Adrenal gland (tissue), 12 donors: Measurements from ENCODE around the gene RETREG1. TPM values are rescaled to one million over a fixed set of nuclear protein-coding genes. Genes with fewer than 3 reads are reported as not detected.
"Not testable (repeated sequence)": the region's sequence is repeated elsewhere in the genome, so short reads cannot be mapped to it uniquely, and the experiment has no call there.

Experiments
- DNase-seq, 7 donors: peaks; one replicate each; pipeline ENCODE4 v3.0.0-alpha.2; 2019 to 2020
- H3K27ac ChIP-seq, 5 donors: fragments of 200-600 bp; sonication (generic) in 4 of 5; 1 replicate in 3 of 5; 2 replicates in 2 of 5; pipeline versions ENCODE4 v1.5.1 to v1.8.0; 2016 to 2020; ENCODE audit warnings: mild to moderate bottlenecking in 1 of 5
- H3K27me3 ChIP-seq: fragments of 200-600 bp; 2 replicates; pipeline ENCODE4 v1.8.0; 2021
- H3K36me3 ChIP-seq, 2 donors: fragments of 200-600 bp; replicated peaks in 1 of 2; 1 replicate in 1 of 2; 2 replicates in 1 of 2; pipeline versions ENCODE4 v1.5.1 to v1.8.0; 2018 to 2022
- H3K4me1 ChIP-seq, 2 donors: fragments of 200-600 bp; replicated peaks in 1 of 2; 1 replicate in 1 of 2; 2 replicates in 1 of 2; pipeline versions ENCODE4 v1.5.1 to v1.8.0; 2018 to 2021
- H3K4me3 ChIP-seq, 4 donors: fragments of 200-600 bp; sonication (generic) in 3 of 4; one replicate each; pipeline ENCODE4 v1.5.1; 2016 to 2018
- H3K9me3 ChIP-seq, 3 donors: fragments of 200-600 bp; sonication (generic) in 1 of 3; replicated peaks in 1 of 3; 1 replicate in 2 of 3; 2 replicates in 1 of 3; pipeline versions ENCODE4 v1.5.1 to v1.8.0; 2016 to 2021
- POLR2A ChIP-seq, 2 donors: fragments of 450-650 bp; IDR thresholded peaks; one replicate each; pipeline ENCODE4 v1.6.1; 2017; ENCODE audit warnings: antibody characterized with exemption in 2 of 2, mild to moderate bottlenecking in 2 of 2, moderate library complexity in 1 of 2
- WGBS, 4 donors: extraction: QIAGEN DNeasy Blood & Tissue Kit in 2 of 4; methylation state at CpG; one replicate each; pipeline versions ENCODE4 v1.1.5 to v1.1.7; 2013 to 2017; 5-methylcytosine and 5-hydroxymethylcytosine counted together
- intact Hi-C, 2 donors: fragments of 100-400 bp; cut with DNase I; formaldehyde crosslinking; loops; one replicate each; pipeline versions ENCODE4 v1.14.1 to v1.15.0; 2022 to 2023
- polyA plus RNA-seq, 3 donors: library from polyadenylated mRNA; stranded (reverse); fragments of 200-250 nt in 2 of 3; fragments of 350-450 nt in 1 of 3; fragmentation: Illumina TruSeq in 1 of 3; extraction: RNeasy Lipid Tissue Mini Kit (QIAGEN cat#74804) in 1 of 3; gene quantifications; one replicate each; pipeline ENCODE4 v1.2.3, GENCODE V29; 2013 to 2014
- total RNA-seq, 9 donors: library from RNA; depleted of rRNA in 4 of 9; stranded (reverse); fragments of >200 nt in 4 of 9; fragments of 120-200 nt in 1 of 9; fragmentation: NEBNext Ultra II Directional in 1 of 9; extraction: Animal tissue kit (Norgen Biotek cat#: 25700) in 1 of 9; gene quantifications; one replicate each; pipeline versions ENCODE4 v1.1.0 to v1.2.4, GENCODE V29; 2013 to 2023
- TF ChIP-seq, protein P1 (sequence below), 6 experiments: fragments of 450-650 bp in 4 of 6; fragments of 200-600 bp in 2 of 6; sonication (generic) in 1 of 6; IDR thresholded peaks; 1 replicate in 5 of 6; 2 replicates in 1 of 6; pipeline versions ENCODE4 v1.5.1 to v1.8.0; 2016 to 2021; ENCODE audit warnings: antibody characterized with exemption in 6 of 6, mild to moderate bottlenecking in 2 of 6, moderate library complexity in 1 of 6
- donor health status: healthy with polysubstance abuse.
- donor health status: Bipolar disorder and iron deficiency.
- donor health status: DM: yes; HTN: yes; CAD: no.
- donor health status: DM: no; HTN: no; CAD: no.
- donor health status: DM: no; HTN: no; CAD: no.
- donor health status: DM: yes; HTN: yes; CAD: no.

RETREG1 gene
- total and polyA plus RNA-seq, 12 donors: 0.06 to 5.9 (median 2.1) TPM

DNA sequence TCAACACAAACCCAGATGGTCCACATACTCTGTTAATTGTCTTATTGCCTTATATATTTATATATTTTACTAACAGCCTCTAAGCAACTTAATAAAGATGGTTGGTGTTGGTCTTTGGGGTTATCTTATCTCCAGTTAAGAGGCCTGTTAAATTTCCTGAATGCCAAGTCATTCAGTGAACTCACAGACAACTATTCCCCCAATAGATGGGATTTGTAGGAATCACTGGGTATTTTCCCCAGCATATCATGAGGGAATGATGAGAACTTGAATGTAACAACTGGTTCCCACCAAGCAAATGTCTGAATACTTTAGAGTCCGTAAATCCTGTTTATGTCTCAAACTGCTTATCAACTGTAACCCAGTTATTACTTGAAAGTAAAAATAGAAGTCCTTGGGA lies 42.7 kb upstream of the RETREG1 start:
- Histone ChIP-seq H3K9me3 (no peaks in the 10 kb centered on the region), H3K36me3 (no peaks in the 10 kb centered on the region), H3K4me1 (no peaks in the 10 kb centered on the region), H3K27ac (no peak overlapping the region), H3K4me3 (no peak overlapping the region), H3K27me3 (no peaks in the 10 kb centered on the region)
- 64 to 85% (median 71%) methylated on average over 1 of the region's 1 CpG for WGBS, 4 donors
- intact Hi-C loops: no loop called here
- no peak for DNase-seq
- no peak for TF ChIP-seq POLR2A (IDR thresholded peaks at IDR 0.05)
- TF ChIP-seq, protein P1, sequence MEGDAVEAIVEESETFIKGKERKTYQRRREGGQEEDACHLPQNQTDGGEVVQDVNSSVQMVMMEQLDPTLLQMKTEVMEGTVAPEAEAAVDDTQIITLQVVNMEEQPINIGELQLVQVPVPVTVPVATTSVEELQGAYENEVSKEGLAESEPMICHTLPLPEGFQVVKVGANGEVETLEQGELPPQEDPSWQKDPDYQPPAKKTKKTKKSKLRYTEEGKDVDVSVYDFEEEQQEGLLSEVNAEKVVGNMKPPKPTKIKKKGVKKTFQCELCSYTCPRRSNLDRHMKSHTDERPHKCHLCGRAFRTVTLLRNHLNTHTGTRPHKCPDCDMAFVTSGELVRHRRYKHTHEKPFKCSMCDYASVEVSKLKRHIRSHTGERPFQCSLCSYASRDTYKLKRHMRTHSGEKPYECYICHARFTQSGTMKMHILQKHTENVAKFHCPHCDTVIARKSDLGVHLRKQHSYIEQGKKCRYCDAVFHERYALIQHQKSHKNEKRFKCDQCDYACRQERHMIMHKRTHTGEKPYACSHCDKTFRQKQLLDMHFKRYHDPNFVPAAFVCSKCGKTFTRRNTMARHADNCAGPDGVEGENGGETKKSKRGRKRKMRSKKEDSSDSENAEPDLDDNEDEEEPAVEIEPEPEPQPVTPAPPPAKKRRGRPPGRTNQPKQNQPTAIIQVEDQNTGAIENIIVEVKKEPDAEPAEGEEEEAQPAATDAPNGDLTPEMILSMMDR (IDR thresholded peaks at IDR 0.05): no peak

GRCh38 chr5:16656561-16657191 lies 39.9 kb upstream of the RETREG1 start:
- Histone ChIP-seq H3K4me3 (no peak overlapping the region), H3K27ac (no peak overlapping the region), H3K27me3 (no peaks in the 10 kb centered on the region), H3K4me1 (no peaks in the 10 kb centered on the region), H3K36me3 (no peaks in the 10 kb centered on the region), H3K9me3 (no peaks in the 10 kb centered on the region)
- intact Hi-C loops: no loop called here
- no peak for DNase-seq
- TF ChIP-seq, protein P1 (IDR thresholded peaks at IDR 0.05): no peak
- TF ChIP-seq POLR2A (IDR thresholded peaks at IDR 0.05): no peak
- 55 to 63% (median 59%) methylated on average over 2 of the region's 2 CpGs for WGBS, 4 donors

DNA sequence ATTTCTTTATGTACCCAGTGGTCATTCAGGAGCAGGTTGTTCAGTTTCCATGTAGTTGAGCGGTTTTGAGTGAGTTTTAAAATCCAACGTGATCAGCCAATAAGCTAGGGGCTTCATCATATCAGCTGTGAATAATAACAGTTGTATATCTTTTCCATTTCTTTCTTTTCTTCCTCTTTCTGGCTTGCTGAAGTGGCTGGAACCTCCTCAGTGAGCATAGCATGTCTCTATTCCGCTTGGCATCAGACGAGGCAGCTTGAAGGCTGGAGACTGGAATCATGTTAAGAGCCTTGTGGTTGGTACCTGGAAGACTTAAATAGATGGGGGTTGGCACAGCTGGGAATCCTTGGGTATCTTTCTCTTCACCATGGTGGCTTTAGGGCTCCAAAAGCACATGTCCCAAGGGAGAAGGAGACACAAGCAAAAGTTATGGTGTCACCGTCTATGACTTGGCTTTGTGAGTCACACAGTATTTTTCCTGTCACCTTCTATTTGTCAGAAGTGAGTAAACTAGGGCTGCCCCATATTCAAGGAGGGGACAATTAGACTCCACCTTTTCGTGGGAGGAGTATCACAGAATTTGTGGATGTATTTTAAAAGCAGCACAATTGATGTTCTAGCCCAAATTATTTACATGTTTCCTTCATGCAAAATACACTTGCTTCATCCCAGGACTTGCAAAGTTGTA lies 38.0 kb upstream of the RETREG1 start:
- TF ChIP-seq, protein P1 (IDR thresholded peaks at IDR 0.05): no peak
- TF ChIP-seq POLR2A (IDR thresholded peaks at IDR 0.05): no peak
- H3K36me3 ChIP-seq: no peaks in the 10 kb centered on the region
- H3K27ac ChIP-seq: no peak overlapping the region
- no peak for DNase-seq
- no peaks in the 10 kb centered on the region for H3K9me3 ChIP-seq
- H3K4me1 ChIP-seq: no peaks in the 10 kb centered on the region
- no peaks in the 10 kb centered on the region for H3K27me3 ChIP-seq
- H3K4me3 ChIP-seq: no peak overlapping the region
- 39 to 63% (median 54%) methylated on average over 6 of the region's 6 CpGs for WGBS, 4 donors
- intact Hi-C loops: no loop called here

DNA sequence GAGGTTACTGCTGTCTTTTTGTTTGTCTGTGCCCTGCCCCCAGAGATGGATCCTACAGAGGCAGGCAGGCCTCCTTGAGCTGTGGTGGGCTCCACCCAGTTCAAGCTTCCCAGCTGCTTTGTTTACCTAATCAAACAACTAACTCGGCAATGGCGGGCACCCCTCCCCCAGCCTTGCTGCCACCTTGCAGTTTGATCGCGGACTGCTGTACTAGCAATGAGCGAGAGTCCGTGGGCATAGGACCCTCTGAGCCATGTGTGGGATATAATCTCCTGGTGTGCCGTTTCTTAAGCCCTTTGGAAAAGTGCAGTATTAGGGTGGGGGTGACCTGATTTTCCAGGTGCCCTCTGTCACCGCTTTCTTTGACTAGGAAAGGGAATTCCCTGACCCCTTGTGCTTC lies 31.9 kb upstream of the RETREG1 start:
- H3K9me3 ChIP-seq, H3K4me1 ChIP-seq, H3K27ac ChIP-seq, intact Hi-C loops, H3K36me3 ChIP-seq, H3K27me3 ChIP-seq, DNase-seq, H3K4me3 ChIP-seq: not testable (repeated sequence)
- WGBS, 4 donors: 71 to 88% (median 80%) methylated on average over 2 to 8 of the region's 8 CpGs
